OCI-LY3 (cell line): ENCODE results near the gene CNGA2.

ENCODE experiments used
- H2AFZ ChIP-seq: fragments of 200-600, 300-600 bp; shearing (Covaris generic); 2 replicates; pipeline ENCODE4 v1.6.0; 2014; ENCODE audit warnings: antibody characterized with exemption, low read depth, low read length
- H3K27ac ChIP-seq: fragments of 200-600, 300-600 bp; sonication (generic); 2 replicates; pipeline ENCODE4 v1.5.1; 2014; ENCODE audit warnings: mild to moderate bottlenecking, low read length, moderate library complexity, mixed read lengths
- H3K27me3 ChIP-seq: fragments of 200-600, 300-600 bp; sonication (generic); 2 replicates; pipeline ENCODE4 v1.6.1; 2014; ENCODE audit warnings: low read depth, low read length, mixed read lengths
- H3K36me3 ChIP-seq: fragments of 200-600, 300-600 bp; sonication (generic); replicated peaks from 2 replicates; pipeline ENCODE3; 2014; ENCODE audit warnings: low read depth, low read length, mixed read lengths
- H3K4me1 ChIP-seq: fragments of 300-600, 200-600 bp; sonication (generic); 2 replicates; pipeline ENCODE4 v1.6.1; 2014; ENCODE audit warnings: low read length, mixed read lengths
- H3K4me2 ChIP-seq: fragments of 200-600, 300-600 bp; sonication (generic); 2 replicates; pipeline ENCODE4 v1.6.1; 2014; ENCODE audit warnings: low read length, mixed read lengths
- H3K4me3 ChIP-seq: fragments of 300-600, 200-600 bp; sonication (generic); 2 replicates; pipeline ENCODE4 v1.5.1; 2014; ENCODE audit warnings: antibody characterized with exemption, mild to moderate bottlenecking, low read length, moderate library complexity
- H3K79me2 ChIP-seq: fragments of 300-600, 200-600 bp; shearing (Covaris generic); 2 replicates; pipeline ENCODE4 v1.6.1; 2014; ENCODE audit warnings: mild to moderate bottlenecking, low read length, mixed read lengths
- H3K9ac ChIP-seq: fragments of 300-600, 200-600 bp; shearing (Covaris generic); 2 replicates; pipeline ENCODE4 v1.6.0; 2014; ENCODE audit warnings: mild to moderate bottlenecking, low read length, moderate library complexity
- H3K9me3 ChIP-seq: fragments of 200-600, 300-600 bp; shearing (Covaris generic); 2 replicates; pipeline ENCODE4 v1.6.1; 2014; ENCODE audit warnings: low read length, mixed read lengths; ENCODE audit not compliant: insufficient read depth
- H4K20me1 ChIP-seq: fragments of 200-600, 300-600 bp; sonication (generic); 2 replicates; pipeline ENCODE4 v1.6.1; 2016; ENCODE audit warnings: low read length, mixed read lengths; ENCODE audit not compliant: insufficient read depth
- EZH2phosphoT487 ChIP-seq: fragments of 200-600 bp; shearing (Covaris generic); IDR thresholded peaks from 2 replicates; pipeline ENCODE4 v1.6.1; 2018; ENCODE audit warnings: antibody characterized with exemption, mixed run types, low read depth
- TF ChIP-seq, protein P1 (sequence below): fragments of 200-600, 300-600 bp; sonication (generic); IDR thresholded peaks from 2 replicates; pipeline ENCODE4 v1.5.1; 2014; ENCODE audit warnings: antibody characterized with exemption, low read length, low read depth

The CNGA2 gene

DNA sequence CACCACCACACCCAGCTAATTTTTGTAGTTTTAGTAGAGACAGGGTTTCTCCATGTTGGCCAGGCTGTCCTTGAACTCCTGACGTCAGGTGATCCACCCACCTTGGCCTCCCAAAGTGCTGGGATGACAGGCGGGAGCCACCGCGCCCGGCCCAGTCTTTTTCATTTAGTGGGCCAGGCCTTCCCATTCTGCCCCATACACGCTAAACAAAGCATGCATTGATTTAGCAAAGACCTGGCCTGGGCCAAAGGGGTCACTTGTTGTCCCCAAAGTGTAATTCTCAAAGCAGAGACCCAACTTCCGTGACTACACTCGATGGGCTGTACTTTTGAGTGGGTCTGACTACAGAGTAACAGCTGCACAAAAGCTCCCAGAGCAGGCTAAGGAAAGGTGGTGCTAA is 29.2 kb downstream of the CNGA2 start:
- no peak overlapping the region for H3K4me2 ChIP-seq

DNA sequence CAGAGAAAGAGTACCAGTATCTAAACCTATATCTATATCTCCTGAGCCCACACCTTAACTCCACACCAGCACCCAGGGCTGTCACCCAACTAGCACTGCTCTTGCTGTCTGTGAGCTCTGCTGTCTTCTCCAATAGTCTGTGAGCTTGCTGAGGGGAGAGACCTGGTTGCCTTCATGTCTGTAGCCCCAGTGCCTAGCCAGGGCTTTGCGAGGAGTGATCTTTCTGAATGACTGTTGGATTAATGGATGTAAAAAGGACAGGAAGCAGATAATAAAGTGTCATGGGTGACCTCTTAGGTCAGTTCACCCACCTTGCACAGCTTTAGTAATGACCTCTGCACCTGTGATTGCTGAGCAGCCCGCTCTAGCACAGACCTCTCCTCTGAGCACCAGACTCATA is 30.5 kb downstream of the CNGA2 start:
- Histone ChIP-seq H4K20me1 (no peaks in the 10 kb centered on the region), H3K4me3 (no peak overlapping the region), H3K36me3 (no peaks in the 10 kb centered on the region), H3K27ac (no peak overlapping the region), H3K79me2 (no peaks in the 10 kb centered on the region), H3K4me1 (no peaks in the 10 kb centered on the region), H3K9ac (no peak overlapping the region), H2AFZ (no peak overlapping the region), H3K27me3 (no peaks in the 10 kb centered on the region), H3K4me2 (no peak overlapping the region), H3K9me3 (no peaks in the 10 kb centered on the region)
- TF ChIP-seq, protein P1, sequence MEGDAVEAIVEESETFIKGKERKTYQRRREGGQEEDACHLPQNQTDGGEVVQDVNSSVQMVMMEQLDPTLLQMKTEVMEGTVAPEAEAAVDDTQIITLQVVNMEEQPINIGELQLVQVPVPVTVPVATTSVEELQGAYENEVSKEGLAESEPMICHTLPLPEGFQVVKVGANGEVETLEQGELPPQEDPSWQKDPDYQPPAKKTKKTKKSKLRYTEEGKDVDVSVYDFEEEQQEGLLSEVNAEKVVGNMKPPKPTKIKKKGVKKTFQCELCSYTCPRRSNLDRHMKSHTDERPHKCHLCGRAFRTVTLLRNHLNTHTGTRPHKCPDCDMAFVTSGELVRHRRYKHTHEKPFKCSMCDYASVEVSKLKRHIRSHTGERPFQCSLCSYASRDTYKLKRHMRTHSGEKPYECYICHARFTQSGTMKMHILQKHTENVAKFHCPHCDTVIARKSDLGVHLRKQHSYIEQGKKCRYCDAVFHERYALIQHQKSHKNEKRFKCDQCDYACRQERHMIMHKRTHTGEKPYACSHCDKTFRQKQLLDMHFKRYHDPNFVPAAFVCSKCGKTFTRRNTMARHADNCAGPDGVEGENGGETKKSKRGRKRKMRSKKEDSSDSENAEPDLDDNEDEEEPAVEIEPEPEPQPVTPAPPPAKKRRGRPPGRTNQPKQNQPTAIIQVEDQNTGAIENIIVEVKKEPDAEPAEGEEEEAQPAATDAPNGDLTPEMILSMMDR, result no peak
- TF ChIP-seq EZH2phosphoT487, result no peak

More for the DNA sequence above, 29.2 kb downstream of the CNGA2 start:
- Histone ChIP-seq H3K9ac (no peak overlapping the region), H2AFZ (no peak overlapping the region), H3K4me3 (no peak overlapping the region), H3K27me3 (no peaks in the 10 kb centered on the region), H3K27ac (no peak overlapping the region), H3K36me3 (no peaks in the 10 kb centered on the region), H3K9me3 (no peaks in the 10 kb centered on the region), H4K20me1 (no peaks in the 10 kb centered on the region), H3K79me2 (no peaks in the 10 kb centered on the region), H3K4me1 (no peaks in the 10 kb centered on the region)
- TF ChIP-seq, protein P1, result no peak
- TF ChIP-seq EZH2phosphoT487, result no peak

DNA sequence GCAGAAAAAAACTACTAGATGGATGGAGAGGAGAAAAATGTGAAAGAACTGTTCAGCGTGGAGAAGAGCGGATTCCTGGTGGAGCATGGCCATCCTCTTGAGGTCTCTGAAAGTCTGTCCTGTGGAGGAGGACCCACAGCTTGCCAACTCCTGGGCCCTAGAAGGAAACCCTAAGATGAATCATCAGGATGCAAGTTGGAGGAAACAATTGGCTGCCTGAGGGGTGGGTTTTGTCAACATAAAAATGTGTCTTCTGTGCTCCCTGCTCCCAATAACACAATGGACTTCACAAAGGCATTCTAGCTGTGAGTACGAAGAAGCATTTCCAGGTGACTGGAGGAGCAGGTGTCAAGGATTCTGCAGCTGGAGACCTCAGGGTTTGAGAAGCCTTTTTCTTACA is 37.2 kb downstream of the CNGA2 start:
- no peaks in the 10 kb centered on the region for H3K9me3 ChIP-seq
- no peaks in the 10 kb centered on the region for H3K79me2 ChIP-seq
- no peaks in the 10 kb centered on the region for H3K4me1 ChIP-seq
- no peak overlapping the region for H2AFZ ChIP-seq
- H3K9ac ChIP-seq, result no peak overlapping the region
- H3K4me2 ChIP-seq, result no peak overlapping the region
- H4K20me1 ChIP-seq, result no peaks in the 10 kb centered on the region
- no peaks in the 10 kb centered on the region for H3K27me3 ChIP-seq
- no peaks in the 10 kb centered on the region for H3K36me3 ChIP-seq
- H3K4me3 ChIP-seq, result no peak overlapping the region
- H3K27ac ChIP-seq, result no peak overlapping the region
- TF ChIP-seq EZH2phosphoT487, result no peak

DNA sequence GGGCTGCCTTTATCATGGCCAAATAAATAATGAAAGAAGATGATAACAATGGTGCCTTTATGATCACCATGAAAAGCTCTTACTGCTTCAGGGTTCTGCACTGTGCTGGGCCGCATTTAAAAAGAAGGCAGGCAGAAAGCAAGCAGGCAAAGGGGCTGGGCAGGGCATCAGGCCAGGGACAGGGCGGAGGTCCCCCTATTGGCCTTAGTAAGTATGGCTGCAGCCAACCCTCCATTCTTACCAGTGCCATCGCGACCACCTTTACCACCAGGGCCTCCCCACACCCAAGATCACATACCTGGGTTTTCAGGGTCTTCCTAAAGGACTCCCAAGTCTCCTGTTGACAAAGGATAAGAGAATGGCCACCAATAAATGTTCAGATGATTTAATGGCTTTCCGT is 38.9 kb downstream of the CNGA2 start:
- Histone ChIP-seq H3K4me2 (no peak overlapping the region), H2AFZ (no peak overlapping the region), H3K27me3 (no peaks in the 10 kb centered on the region), H3K27ac (no peak overlapping the region), H4K20me1 (no peaks in the 10 kb centered on the region), H3K36me3 (no peaks in the 10 kb centered on the region), H3K9me3 (no peaks in the 10 kb centered on the region), H3K4me1 (no peaks in the 10 kb centered on the region), H3K79me2 (no peaks in the 10 kb centered on the region), H3K4me3 (no peak overlapping the region), H3K9ac (no peak overlapping the region)
- no peak for TF ChIP-seq EZH2phosphoT487
- TF ChIP-seq, protein P1, result no peak

DNA sequence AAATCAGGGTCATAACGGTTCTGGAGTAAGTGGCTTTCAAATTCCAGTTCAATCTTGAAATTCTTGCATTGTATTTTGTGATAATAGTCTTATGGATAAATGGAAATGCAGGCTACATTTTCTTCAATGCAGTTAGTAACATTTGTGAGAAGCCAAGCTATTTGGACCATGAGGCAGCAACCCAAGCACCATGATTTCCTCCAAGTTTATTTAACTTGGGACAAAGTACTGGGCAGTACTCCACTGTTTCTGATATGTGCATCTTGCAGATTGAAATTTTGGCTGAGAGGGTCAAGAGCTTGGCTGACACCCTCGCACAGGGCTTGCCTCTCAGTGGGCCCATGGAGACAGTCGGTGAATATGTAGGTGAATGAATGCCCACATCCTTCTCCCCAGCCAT is 39.9 kb downstream of the CNGA2 start:
- no peaks in the 10 kb centered on the region for H3K79me2 ChIP-seq
- no peaks in the 10 kb centered on the region for H3K4me1 ChIP-seq
- no peak overlapping the region for H3K4me2 ChIP-seq
- no peak overlapping the region for H3K27ac ChIP-seq
- H3K36me3 ChIP-seq, result no peaks in the 10 kb centered on the region
- no peaks in the 10 kb centered on the region for H3K9me3 ChIP-seq
- no peak overlapping the region for H3K9ac ChIP-seq
- H2AFZ ChIP-seq, result no peak overlapping the region
- no peaks in the 10 kb centered on the region for H4K20me1 ChIP-seq
- TF ChIP-seq, protein P1, result no peak
- no peak for TF ChIP-seq EZH2phosphoT487
- H3K4me3 ChIP-seq, result no peak overlapping the region
- no peaks in the 10 kb centered on the region for H3K27me3 ChIP-seq
